AG04449 (cell line): Measurements from ENCODE around the gene USP24.

Experiments used
- CTCF ChIA-PET: fragments of 350-600 bp; formaldehyde crosslinking; extraction: SDS; loops from one replicate; lab custom pipeline; 2021; ENCODE audit warnings: antibody characterized with exemption; lab: Yijun Ruan, JAX
- POLR2A ChIA-PET: fragments of 400-600, 350-600 bp; formaldehyde crosslinking; extraction: SDS; loops from one replicate; lab custom pipeline; 2020; ENCODE audit warnings: antibody characterized with exemption, inconsistent platforms; lab: Yijun Ruan, JAX
- DNase-seq: peaks from one replicate; pipeline ENCODE4 v3.0.0-alpha.2; 2010; ENCODE audit warnings: low read depth, low spot score
- H3K4me3 ChIP-seq: 2 replicates; pipeline ENCODE4 v1.5.1; 2011; ENCODE audit warnings: low read depth, mild to moderate bottlenecking, control low read depth, low read length
- CTCF ChIP-seq: IDR thresholded peaks from one replicate; pipeline ENCODE4 v1.5.1; 2011; ENCODE audit warnings: mild to moderate bottlenecking, moderate library complexity, low read length, control low read depth, inconsistent platforms; ENCODE audit not compliant: insufficient read depth; ENCODE audit errors: missing control alignments

The USP24 gene

GRCh38 chr1:55064861-55065263 is 150.3 kb downstream of the USP24 start:
- ChIA-PET CTCF (interaction anchor here (1.5 kb wide), 1 partner anchor 120 kb away, joined by 4 read pairs; no protein-coding TSS in a partner anchor), POLR2A (no interaction called here)
- TF ChIP-seq CTCF: no peak
- DNase-seq: no peak
- no peak overlapping the region for H3K4me3 ChIP-seq

- no peak for TF ChIP-seq CTCF
Measured at GRCh38 chr1:55064071-55064581, 151.0 kb downstream of the USP24 start.

GRCh38 chr1:55063577-55063942 is 151.6 kb downstream of the USP24 start:
- TF ChIP-seq CTCF: no peak
- POLR2A ChIA-PET: no interaction called here
- no peak for DNase-seq
- CTCF ChIA-PET: interaction anchor here (1.2 to 3.2 kb wide), 3 partner anchors 7 to 119 kb away, joined by 4 to 20 read pairs (median 4); no protein-coding TSS in a partner anchor
- no peak overlapping the region for H3K4me3 ChIP-seq

More at GRCh38 chr1:55064071-55064581, 151.0 kb downstream of the USP24 start:
- H3K4me3 ChIP-seq: no peak overlapping the region
- ChIA-PET CTCF (interaction anchor here (1.2 to 1.5 kb wide), 2 partner anchors 10 to 119 kb away, joined by 4 read pairs; no protein-coding TSS in a partner anchor), POLR2A (interaction anchor here (0.6 kb wide), 1 partner anchor 180 kb away, joined by 4 read pairs; no protein-coding TSS in a partner anchor)
- no peak for DNase-seq

DNA sequence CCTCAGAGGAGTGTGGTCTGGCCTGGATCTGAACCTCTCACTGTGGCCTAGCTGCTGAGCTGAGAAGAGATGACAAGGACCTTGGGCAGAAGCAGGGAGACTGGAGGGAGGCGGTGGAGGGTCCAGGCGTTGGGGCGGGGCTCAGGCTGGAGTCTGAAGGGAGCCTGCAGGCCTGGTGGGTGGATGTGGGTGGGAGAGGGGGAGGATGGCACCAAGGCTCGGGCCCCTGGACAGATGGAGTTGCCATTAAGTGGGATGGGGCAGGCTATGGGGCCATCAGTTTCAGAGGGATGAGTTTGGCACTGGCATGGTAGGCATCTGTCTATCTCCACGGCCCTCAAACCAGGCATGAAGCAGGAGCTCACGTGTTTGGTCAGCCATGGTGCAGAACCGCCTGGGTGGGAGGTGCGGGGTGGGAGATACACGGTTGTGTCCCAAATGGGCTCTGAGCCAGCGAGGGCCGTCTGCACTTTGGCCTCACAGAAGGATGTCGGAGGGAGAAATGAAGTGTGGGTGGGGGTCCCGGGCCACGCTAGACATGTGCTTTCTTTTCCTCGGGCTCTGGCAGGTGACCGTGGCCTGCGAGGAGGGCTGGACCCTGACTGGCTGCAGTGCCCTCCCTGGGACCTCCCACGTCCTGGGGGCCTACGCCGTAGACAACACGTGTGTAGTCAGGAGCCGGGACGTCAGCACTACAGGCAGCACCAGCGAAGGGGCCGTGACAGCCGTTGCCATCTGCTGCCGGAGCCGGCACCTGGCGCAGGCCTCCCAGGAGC is 152.2 kb downstream of the USP24 start:
- ChIA-PET POLR2A (no interaction called here), CTCF (interaction anchor here (1.2 to 3.2 kb wide), 3 partner anchors 8 to 118 kb away, joined by 4 to 20 read pairs (median 4); no protein-coding TSS in a partner anchor)
- DNase-seq: no peak
- H3K4me3 ChIP-seq: no peak overlapping the region
- no peak for TF ChIP-seq CTCF

DNA sequence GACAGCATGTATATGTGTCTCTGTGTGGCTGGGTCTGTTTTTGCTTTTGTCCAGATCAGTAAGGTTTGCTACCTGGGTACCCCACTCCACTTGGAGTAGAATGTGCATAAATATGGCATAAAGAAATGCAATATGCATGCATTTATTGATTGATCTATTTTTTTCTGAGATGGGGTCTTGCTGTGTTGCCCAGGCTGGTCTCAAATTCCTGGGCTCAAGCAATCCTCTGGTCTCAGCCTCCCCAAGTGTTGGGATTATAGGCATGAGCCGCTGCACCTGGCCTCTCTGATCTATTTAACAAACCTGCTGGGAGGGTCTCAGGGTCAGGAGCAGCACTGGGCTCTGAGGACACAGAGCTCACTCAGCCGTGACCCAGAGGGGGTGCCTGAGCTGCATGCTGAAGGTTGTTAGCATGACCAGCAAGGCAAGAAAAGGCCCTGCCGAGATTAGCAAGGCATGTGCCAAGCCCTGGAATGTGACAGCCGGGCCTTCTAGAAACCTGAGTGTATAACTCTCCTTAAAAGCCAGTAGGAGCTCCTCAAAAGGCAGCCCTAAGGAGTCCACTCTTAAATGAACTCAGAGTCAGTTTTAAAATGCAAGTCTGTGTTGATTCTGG is 153.3 kb downstream of the USP24 start:
- no peak overlapping the region for H3K4me3 ChIP-seq
- ChIA-PET POLR2A (no interaction called here), CTCF (interaction anchor here (3.2 kb wide), 1 partner anchor 9 kb away, joined by 20 read pairs; no protein-coding TSS in a partner anchor)
- no peak for DNase-seq
- no peak for TF ChIP-seq CTCF
